Measurements from ENCODE around the gene BCL2.
"Not testable (repeated sequence)": the region's sequence is repeated elsewhere in the genome, so short reads cannot be mapped to it uniquely, and the experiment has no call there.

The BCL2 gene

DNA sequence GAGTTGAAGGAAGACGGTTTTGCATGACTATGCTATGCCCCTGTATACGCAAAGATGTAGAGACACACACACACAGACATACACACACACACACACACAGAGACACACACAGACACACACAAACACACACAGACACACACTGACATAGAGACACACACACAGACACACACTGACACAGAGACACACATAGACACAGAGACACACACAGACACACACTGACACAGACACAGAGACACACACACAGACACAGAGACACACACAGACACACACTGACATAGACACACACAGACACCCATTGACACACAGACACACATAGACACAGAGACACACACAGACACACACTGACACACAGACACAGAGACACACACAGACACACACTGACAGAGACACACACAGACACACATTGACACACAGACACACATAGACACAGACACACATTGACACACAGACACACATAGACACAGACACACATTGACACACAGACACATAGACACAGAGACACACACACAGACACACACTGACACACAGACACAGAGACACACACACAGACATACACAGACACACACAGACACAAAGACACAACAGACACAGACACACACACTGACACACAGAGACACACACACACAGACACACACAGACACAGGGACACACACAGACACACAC lies 121.3 kb downstream of the BCL2 start:
- no peak for DNase-seq

DNA sequence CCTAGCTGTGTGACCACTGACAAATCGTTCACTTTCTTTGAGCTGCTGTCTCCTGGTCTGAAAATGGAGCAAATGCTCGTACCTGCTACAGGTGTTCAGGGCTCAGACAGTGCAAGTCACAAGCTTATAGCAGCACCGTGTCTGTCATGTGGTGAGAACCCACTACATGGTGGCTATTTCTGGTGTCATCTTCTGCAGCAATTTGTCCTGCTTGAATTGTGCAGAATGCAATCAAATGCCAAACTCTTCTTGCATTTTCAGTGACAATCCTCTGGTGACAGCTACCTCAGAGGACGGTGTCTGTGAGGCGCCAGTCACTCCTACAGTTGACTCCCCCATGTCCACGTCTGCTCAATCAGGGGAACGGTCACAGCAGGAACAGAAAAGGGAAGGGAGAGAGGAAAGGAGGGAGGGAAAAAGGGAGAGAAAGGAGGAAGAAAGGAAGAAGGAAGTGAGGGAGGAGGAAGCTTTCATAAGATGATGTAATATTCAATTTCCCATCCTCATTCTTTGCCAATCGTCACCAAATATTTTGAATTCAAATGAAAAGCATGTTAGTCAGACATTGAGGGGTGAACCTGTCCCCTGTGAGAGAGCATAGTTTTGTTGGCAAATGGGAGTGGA lies 122.2 kb downstream of the BCL2 start:
- DNase-seq, result no peak

DNA sequence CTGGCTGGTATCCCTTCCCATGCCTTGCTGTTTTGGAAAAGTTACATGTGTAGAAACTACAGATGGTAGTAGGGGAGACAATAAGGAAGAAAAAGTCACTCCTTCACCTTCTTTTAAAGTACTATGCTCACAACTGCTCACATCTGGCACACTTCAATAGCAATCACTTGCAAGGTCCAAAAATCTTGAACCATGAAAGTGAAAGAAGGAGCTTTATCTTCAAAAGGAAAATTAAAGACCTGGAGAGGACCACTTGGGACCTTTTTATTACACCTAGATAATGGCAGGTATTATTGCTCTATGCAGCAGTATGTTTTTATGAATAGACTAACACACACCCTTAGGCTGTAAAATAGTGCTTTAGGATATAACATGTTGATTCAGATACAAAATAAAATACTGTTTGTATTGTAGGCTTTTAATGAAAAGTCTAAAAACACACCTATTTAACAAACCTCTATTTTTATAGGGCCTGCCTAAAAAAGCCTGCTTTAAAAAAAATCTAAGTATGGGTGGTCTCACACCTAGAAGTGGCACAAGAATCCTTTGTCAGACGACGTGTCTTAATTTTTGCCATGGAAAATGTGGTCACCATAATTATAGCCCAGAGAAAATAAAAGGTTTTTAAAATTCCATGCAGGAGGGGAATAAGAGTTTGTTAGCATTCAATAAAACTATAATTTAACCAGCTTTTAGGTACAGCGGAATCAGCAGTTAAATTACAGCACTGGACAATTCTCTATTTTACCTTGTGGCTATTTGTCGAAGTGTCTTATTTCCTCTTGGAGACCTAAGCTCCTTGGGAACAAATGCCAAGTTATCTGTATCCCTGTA lies 124.0 kb downstream of the BCL2 start:
- no peak for DNase-seq

DNA sequence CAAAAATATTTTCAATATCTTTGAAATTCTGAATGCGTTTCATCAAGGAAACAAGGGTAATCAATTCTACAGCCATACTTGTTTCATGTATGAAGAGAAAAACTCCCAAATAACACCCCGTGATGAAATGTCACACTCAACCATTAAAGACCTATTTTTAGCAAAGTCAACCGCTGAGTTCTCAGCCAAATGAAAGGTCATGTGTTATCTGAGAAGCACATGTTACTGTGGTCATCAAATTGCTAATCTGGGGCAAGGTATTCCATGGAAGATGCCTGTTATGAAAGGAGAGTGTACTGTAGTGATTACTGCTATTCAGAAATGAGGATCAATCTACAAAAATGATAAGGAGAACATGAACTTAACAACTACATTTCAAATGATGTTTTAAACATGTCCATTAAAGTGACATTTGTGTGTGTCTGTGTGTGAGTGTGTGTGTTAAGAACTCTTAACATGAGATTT lies 126.7 kb downstream of the BCL2 start:
- DNase-seq, result no peak

DNA sequence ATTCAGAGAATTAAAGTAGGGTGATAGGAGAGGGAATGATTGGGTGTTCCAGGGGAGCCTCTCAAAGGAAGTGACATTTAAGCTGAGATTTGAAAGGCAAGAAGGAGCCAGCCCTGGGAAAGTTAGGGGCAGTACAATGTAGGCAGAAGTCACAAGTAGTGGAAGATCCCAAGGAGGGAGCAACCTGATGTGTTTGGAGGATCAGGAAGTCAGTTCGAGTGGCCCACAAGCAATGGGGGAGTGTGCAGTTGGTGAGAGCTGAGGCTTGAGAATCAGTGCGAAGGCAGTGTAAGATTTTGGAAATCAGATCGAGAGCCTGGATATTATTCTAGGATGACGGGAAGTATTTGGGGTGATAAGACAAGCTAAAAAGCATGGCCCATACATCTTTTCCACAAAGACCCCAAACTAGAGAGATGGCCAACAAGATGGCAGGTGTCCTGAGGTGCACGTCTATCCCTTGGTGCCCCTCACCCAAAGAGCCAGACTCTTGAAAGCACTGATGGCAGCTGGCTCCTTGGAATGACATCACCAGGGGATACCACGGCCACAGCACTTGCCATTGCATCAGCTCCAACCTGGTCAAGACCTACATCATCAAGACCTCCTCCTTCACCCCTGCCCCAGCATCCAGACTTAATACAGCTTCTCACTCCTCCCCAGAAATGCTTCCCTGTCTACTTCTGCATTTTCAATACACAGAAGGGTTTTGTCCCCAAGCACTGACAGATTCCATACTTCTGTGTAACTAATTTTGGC lies 127.3 kb downstream of the BCL2 start:
- DNase-seq, result no peak

DNA sequence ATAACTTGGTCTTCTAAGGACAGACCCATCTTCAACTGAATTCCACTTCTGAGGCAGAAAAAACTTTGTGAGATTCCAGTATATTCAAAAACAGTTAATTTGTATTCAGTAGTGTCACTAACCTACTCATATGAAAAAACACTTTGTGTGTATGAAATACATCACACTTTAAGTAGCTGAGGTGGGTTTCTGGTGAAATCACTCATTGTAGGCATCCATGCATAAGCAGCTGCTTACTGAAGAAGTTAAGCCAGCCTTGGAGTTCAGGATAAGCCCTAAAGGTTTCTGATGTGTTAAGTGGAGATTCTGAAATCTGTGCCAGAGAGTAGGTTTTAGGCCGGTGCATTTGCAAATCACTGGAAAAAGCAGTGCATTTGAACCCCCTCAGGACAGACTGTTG lies 128.2 kb downstream of the BCL2 start:
- no peak for DNase-seq

DNA sequence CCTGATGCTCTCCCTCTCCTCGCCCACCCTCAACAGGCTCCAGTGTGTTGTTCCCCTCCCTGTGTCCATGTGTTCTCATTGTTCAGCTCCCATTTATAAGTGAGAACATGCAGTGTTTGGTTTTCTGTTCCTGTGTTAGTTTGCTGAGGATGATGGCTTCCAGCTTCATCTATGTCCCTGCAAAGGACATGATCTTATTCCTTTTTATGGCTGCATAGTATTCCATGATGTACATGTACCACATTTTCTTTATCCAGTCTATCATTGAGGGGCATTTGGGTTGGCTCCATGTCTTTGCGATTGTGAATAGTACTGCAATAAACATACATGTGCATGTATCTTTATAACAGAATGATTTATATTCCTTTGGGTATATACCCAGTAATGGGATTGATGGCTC lies 128.7 kb downstream of the BCL2 start:
- not testable (repeated sequence) for DNase-seq

DNA sequence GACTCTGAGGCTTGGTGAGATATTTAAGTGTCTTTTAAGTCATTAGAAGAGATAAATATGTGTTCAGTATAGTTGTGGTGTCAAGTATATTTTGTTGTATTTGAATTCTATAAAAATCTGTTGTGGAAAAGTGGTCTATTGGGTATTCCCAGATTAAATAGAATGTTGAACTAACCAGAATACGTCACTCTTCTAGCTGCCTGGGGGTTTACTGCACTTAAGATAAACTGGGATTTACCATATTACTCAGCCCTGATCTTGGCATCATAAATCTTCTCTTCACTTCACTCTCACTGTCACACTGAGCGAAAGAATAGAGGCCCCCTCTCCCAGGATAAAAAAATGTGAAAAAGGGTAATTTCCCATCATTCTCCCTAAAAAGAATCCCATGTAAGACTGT lies 129.8 kb downstream of the BCL2 start:
- DNase-seq, result no peak

DNA sequence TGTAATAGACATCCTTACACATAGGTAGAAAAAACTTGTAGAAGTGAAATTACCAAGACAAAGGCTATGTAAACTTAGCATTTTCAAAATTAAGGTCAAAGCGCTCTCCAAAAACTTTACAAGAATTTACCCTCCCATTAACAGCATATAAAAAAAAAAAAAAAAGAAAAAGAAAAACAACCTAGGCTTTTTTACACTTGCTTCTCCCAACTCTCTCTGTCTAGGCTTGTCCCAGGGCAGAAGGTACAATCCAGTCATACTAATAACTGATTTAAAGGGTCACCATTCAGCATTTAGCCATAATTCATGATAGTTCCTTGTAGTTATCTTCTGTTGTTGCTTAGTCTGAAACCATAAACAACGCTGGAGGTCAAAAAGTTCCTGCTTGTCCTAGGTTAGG lies 130.5 kb downstream of the BCL2 start:
- no peak for DNase-seq

DNA sequence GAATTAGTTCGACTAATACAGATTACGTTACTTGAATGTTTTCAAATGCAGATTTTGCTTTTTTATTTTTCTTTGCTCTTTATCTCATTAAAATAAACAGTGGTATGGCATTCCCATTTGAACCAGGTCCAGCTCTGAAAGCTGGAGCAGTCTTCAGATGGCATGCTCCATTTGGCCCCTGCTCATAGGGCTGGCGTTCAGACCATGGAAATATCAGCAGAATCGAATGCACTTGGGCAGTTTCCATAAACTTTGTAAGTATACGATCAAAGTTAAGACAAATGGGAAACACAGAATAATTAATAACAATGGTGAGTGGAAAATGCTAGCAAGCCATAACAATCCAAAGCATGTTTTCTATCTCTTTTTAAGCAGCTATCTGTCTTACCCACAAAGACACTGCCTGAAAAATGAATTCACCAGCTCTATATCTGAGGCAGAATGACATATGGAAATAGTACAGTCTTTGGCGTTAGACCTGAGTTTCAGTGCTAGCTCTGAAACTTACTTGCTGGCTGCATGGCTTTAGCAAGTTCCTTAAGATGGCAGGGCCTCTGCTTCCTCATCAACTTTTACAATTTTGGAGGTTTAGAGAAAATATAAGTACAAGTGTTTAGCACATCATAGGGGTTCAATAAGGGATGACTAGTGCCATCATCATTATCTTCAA lies 131.6 kb downstream of the BCL2 start:
- no peak for DNase-seq

DNA sequence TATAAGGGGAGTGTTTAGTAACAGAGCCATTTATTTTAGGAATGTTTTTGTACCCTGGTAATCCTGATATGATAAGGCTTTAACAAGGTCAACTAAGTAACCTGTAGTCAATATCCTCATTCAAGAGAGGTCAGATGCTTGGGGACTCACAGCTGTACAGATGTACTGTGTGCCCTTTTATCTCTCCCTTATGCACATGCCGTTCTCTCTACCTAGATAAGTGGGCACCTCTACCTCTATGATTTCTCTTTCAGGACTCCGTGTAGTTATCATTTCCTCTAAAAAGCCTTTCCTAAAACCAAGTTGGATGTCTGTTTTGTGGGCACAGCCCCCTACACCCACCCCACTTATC lies 132.4 kb downstream of the BCL2 start:
- no peak for DNase-seq

DNA sequence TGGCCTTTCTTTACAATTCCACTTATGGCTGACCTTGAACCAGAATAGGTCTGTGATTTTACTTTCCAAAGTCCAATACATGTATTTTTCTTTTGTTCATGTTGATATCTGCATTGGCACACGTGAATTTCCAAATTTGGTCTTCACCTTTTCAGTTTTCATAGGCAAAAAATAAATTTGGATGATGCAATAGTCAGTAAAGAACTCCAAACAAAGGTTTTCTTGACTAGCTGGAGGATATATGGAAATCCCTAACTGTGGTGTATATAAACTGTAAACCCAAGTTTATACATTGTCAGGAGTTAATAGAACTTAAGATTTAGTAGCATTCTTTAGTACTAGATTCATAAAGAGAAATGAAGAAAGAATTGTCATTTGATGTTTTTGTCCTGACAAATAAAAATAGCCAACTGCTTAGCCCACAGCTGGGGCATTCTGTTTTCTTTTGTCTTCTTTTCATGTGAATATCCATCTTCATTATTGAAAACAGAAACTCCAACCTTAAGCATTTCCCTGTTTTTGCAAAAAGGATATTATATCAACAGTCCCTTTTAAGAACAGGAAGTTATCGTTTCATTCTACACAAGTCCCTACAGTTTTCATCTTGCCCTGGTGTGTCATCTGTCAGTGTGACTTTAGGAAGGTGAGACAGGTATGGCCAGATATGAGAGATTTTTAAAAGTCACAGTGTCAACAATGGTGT lies 132.9 kb downstream of the BCL2 start:
- peak in 1 of 2 experiments; percentile 28 for DNase-seq

DNA sequence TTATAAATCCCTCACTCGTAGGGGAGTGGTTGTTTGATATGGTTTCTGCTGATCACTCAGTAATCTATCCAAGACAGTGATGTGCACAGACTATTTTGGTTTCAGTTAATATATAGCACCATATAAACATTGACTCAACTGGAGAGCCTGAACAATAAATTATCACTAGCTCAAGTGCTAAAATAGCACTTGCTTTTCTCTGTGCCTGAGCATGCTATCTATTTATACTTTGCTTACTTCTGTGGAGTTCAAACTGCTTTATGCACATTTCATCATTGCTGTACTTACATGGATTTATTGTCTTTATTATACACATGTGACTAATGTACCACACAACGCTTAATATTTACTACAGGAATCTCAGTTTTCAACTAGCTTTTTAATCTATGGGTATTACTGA lies 133.6 kb downstream of the BCL2 start:
- no peak for DNase-seq

DNA sequence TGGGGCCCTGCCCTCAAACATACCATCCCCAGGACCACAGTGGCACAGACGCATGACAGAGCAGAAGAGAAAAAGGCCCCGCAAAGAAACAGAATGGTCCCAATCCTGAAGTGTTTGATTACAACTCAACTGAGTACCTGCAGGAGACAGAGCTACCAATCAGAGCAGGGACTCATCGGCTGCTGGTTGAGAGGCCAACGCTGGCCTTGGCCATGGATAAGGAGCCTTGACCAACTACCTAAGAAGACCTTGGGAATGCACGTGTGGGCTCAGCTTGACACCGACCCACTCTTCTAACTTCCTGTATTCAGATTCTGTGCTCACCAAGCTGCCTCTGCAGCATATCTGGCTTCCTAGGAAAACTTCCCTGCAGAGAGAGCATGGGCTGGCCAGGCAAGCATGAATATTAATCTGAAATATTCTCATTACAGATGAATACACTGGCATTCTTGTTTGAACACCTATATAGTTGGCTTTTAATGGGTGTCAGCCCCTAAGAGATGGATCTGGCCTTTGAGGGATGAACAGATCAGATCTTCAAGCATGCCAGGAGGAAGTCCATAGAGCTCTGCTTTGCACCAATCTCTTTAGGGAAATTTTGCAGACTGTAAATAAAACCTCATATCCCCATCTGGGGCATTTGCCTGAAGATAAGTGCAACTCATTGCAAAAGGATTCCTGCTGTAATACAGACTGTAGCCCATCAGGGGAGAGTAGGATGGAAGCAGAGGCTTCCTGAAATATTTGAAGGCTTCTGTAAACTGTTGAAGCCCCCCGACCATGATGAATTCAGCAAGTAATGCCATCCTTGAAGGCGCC lies 135.4 kb downstream of the BCL2 start:
- DNase-seq, result no peak

DNA sequence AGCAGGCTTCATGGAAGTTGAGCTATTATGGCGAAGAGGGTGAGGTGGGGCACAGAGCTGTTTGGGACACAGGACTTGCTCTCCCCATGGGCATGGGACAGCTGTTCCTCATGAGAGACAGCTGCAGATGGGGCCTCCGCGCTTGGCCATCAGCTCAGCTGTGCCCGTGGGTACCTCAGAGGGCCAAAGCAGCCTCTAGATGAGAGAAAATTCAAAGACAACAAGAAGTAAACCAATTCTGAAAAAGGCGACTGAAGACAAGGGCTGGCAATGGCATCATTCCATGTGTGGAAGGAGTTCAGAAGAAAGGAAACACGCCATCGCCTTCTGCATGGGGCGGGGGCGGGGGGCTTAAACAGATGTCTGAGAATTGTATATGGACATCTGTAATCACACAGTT lies 136.2 kb downstream of the BCL2 start:
- no peak for DNase-seq

DNA sequence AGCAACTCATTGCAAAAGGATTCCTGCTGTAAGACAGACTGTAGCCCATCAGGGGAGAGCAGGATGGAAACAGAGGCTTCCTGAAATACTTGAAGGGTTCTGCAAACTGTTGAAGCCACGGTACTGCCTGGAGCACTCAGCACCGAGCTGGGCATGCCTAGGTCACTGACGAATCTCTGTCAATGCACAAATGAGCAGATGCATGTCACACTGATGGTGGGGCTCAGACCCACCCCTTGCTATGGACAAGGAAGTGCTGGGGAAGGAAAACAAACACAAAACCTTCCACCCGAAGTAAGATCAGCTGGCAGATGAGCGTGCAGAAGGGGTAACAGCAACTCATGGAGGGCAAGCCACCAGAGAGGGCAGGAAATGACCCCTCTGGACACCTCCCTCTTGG lies 136.7 kb downstream of the BCL2 start:
- no peak for DNase-seq

DNA sequence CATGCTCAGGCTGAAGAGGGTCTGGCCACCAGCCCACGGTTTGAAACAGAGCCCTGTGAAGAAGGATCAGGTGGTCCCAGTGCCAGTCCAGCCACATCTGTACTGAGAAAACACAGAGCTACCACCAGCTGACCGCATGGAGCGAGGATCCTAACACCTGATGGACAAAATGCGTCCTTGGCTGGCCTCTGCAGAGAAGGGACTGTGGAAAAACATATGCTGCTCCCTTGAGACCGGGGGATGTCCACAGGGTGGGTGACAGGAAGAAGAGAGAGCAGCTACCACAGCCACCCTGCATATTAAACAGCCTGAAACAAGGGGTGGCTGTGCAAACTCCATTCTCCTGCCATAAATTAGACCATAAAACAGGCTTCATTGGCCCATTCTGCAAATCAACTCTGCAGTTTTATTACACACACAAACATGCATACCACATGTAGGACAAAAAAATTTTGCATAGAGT lies 137.2 kb downstream of the BCL2 start:
- DNase-seq, result no peak

DNA sequence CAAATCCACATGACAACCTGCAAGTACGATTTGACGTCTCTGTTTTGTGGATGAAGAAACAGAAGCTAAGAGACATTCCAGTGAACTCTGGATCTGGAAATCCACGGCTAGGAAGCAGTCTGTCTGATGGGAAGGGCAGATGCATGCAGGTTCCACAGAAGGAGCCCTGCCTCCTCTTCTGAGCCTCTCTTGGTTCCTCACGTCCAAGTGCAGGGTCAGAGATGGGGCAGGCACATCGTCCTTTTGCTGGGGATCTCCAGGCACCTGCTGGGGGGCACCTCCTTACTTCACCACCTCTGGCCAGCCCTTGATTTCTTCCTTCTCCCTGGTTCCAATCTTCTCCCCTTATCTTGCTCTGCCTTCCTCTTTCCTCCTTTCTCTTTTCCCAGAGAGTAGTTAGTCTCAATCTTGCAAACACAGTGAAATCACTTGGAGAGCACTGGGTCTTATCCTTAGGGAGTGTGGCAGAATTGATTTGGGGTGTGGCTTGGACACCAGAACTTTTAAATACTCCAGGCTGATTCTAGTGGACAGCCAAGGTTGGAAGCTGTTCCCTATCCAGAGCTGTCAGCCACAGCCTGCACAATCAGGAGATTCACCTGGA lies 137.8 kb downstream of the BCL2 start:
- DNase-seq, result no peak

DNA sequence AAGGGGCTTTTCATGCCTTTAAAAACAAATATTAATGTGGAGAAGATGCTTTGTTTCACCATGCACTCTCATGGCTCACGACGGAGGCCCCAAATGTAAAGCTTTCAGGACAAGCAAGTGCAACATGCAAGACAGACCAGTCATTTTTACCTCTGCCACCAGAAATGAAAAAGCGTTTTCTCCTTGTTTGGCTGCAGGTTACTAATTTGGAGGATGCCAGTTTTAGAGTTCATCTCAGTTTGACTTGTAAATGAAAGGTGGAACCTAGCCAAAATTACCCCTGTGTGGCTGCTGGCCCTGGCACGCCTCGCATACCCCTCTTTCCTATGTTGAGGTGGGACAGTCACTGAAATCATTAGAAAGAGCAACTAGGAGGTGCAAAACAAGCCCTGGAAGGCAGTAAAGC lies 138.6 kb downstream of the BCL2 start:
- DNase-seq, result no peak

DNA sequence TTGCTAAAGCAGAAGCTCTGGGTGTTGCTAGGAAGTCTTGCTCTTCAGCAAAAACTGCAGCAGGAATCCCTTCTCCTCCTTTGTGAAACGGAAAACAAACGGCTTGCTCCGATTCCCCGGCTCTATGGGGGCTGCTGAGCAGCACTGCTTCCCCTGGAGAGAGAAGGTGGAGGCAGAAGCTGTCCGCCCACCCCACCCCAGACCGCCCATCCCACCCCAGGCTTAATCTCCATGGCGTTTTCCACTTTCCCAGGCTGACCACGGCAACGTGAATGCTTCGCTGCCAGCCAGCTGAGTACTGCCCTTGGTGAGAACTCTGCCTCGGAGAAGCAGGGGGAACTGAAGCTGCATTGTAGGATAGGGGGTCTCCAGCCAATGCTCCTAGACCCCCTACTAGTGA lies 139.2 kb downstream of the BCL2 start:
- no peak for DNase-seq

DNA sequence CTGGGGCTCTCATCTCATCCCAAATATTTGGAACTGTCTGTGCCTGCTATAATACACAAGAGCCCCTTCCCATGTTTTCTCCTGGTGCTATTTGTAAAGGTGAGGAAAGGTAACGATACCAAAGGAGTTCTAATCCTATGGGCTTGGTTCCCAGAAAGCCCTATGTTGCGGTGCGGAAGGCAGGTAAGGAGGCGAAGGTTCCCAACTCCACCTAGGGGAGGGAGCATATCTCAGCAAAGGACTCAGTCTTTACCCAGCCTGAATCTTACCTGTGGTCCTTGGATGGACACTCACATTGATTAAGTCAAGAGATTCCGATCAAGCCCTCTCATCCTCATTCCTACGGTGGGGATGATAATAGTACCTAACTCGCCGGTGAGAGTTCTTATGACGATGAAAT lies 140.1 kb downstream of the BCL2 start:
- DNase-seq, result no peak
